Neural cell (in vitro differentiated cells): ENCODE results near the gene ECHDC3.

Experiments used
- EP300 ChIP-seq: fragments of 450-650 bp; conservative IDR thresholded peaks from 2 replicates; pipeline ENCODE4 v1.6.1; 2014; ENCODE audit warnings: antibody characterized with exemption, mild to moderate bottlenecking, moderate library complexity; ENCODE audit not compliant: poor library complexity, severe bottlenecking
- EZH2 ChIP-seq: fragments of 200-600, 300-800 bp; shearing (Covaris generic), sonication (generic); IDR thresholded peaks from 2 replicates; pipeline ENCODE4 v1.6.1; 2014; ENCODE audit warnings: antibody characterized with exemption, low read length, borderline replicate concordance, mild to moderate bottlenecking; ENCODE audit not compliant: insufficient read depth, poor library complexity, severe bottlenecking
- MXI1 ChIP-seq: fragments of 450-650 bp; conservative IDR thresholded peaks from 2 replicates; pipeline ENCODE4 v1.6.1; 2014; ENCODE audit warnings: antibody characterized with exemption, mild to moderate bottlenecking; ENCODE audit not compliant: poor library complexity, severe bottlenecking
- POLR2AphosphoS5 ChIP-seq: IDR thresholded peaks from 2 replicates; pipeline ENCODE4 v1.6.1; 2012
- SMC3 ChIP-seq: fragments of 450-650 bp; conservative IDR thresholded peaks from 2 replicates; pipeline ENCODE4 v1.6.1; 2014; ENCODE audit warnings: antibody characterized with exemption, mild to moderate bottlenecking, moderate library complexity; ENCODE audit not compliant: poor library complexity
- TAF1 ChIP-seq: IDR thresholded peaks from 2 replicates; pipeline ENCODE4 v1.6.1; 2012; ENCODE audit warnings: low read depth
- TF ChIP-seq, protein P1 (sequence below): fragments of 450-650 bp; IDR thresholded peaks from 2 replicates; pipeline ENCODE4 v1.5.1; 2014; ENCODE audit warnings: antibody characterized with exemption, mild to moderate bottlenecking, moderate library complexity; ENCODE audit not compliant: poor library complexity, severe bottlenecking
- TF ChIP-seq, protein P2 (sequence below): IDR thresholded peaks from 2 replicates; pipeline ENCODE4 v1.6.1; 2012; ENCODE audit warnings: borderline replicate concordance

DNA sequence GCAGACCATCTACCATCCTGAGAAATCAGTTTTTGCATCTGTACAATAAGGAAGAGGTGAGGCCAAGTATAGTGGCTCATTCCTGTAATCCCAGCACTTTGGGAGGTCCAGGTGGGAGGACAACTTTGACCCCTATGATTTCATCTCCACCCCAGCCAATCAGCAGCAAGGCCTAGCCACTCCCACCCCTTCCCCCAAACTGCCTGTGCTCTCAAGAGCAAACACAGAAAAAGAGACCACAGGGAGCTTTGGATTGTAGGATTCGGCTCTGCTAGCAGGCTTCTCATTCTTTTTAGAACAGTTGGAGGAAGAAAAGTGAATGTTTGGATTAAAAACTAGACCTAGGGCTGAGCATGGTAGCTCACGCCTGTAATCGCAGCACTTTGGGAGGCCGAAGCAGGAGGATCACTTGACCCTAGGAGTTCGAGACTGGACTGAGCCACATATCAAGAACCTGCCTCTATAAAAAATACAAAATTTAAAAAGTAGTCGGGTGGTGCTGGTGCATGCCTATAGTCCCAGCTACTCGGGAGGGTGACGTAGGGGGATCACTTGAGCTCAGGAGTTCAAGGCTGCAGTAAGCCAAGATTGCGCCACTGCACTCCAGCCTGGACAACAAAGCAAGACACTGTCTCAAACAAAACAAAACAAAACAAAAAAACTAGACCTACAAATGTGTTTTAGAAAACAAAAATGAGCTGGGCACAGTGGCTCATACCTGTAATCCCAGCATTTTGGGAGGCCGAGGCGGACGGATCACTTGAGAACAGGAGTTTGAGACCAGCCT is 55.9 kb downstream of the ECHDC3 start:
- TF ChIP-seq MXI1 (no peak), EZH2 (no peak), SMC3 (no peak), POLR2AphosphoS5 (no peak), TAF1 (no peak), EP300 (no peak)
- TF ChIP-seq, protein P1, sequence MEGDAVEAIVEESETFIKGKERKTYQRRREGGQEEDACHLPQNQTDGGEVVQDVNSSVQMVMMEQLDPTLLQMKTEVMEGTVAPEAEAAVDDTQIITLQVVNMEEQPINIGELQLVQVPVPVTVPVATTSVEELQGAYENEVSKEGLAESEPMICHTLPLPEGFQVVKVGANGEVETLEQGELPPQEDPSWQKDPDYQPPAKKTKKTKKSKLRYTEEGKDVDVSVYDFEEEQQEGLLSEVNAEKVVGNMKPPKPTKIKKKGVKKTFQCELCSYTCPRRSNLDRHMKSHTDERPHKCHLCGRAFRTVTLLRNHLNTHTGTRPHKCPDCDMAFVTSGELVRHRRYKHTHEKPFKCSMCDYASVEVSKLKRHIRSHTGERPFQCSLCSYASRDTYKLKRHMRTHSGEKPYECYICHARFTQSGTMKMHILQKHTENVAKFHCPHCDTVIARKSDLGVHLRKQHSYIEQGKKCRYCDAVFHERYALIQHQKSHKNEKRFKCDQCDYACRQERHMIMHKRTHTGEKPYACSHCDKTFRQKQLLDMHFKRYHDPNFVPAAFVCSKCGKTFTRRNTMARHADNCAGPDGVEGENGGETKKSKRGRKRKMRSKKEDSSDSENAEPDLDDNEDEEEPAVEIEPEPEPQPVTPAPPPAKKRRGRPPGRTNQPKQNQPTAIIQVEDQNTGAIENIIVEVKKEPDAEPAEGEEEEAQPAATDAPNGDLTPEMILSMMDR = no peak
- TF ChIP-seq, protein P2, sequence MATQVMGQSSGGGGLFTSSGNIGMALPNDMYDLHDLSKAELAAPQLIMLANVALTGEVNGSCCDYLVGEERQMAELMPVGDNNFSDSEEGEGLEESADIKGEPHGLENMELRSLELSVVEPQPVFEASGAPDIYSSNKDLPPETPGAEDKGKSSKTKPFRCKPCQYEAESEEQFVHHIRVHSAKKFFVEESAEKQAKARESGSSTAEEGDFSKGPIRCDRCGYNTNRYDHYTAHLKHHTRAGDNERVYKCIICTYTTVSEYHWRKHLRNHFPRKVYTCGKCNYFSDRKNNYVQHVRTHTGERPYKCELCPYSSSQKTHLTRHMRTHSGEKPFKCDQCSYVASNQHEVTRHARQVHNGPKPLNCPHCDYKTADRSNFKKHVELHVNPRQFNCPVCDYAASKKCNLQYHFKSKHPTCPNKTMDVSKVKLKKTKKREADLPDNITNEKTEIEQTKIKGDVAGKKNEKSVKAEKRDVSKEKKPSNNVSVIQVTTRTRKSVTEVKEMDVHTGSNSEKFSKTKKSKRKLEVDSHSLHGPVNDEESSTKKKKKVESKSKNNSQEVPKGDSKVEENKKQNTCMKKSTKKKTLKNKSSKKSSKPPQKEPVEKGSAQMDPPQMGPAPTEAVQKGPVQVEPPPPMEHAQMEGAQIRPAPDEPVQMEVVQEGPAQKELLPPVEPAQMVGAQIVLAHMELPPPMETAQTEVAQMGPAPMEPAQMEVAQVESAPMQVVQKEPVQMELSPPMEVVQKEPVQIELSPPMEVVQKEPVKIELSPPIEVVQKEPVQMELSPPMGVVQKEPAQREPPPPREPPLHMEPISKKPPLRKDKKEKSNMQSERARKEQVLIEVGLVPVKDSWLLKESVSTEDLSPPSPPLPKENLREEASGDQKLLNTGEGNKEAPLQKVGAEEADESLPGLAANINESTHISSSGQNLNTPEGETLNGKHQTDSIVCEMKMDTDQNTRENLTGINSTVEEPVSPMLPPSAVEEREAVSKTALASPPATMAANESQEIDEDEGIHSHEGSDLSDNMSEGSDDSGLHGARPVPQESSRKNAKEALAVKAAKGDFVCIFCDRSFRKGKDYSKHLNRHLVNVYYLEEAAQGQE = no peak
